C4-2B (cell line): ENCODE results near the gene OR3A3.

Experiments used
- ZFX ChIP-seq: fragments of 450-650 bp; IDR thresholded peaks from 2 replicates; pipeline ENCODE4 v1.6.1; 2017
- TF ChIP-seq, protein P1 (sequence below): fragments of 450-650 bp; conservative IDR thresholded peaks from 2 replicates; pipeline ENCODE4 v1.5.1; 2017; ENCODE audit warnings: mild to moderate bottlenecking

DNA sequence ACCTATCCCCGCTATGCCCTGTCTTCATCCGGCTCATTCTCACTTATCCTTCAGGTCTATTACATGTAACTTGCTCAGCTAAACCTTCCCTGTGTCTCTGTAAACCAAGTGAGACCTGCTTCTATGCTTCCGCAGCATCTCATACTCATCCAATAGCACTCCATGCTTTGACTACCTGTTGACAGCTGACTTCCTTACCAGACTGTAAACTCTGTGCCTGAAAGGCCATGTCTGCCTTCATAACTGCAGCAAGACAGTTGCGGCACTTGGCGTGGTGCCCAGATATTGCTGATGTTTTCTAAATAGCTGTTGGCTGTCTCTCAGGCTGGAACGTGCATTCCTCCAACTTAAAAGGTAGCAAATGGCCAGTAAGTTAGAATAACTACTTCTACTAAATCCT lies 11.1 kb upstream of the OR3A3 start:
- TF ChIP-seq, protein P1, sequence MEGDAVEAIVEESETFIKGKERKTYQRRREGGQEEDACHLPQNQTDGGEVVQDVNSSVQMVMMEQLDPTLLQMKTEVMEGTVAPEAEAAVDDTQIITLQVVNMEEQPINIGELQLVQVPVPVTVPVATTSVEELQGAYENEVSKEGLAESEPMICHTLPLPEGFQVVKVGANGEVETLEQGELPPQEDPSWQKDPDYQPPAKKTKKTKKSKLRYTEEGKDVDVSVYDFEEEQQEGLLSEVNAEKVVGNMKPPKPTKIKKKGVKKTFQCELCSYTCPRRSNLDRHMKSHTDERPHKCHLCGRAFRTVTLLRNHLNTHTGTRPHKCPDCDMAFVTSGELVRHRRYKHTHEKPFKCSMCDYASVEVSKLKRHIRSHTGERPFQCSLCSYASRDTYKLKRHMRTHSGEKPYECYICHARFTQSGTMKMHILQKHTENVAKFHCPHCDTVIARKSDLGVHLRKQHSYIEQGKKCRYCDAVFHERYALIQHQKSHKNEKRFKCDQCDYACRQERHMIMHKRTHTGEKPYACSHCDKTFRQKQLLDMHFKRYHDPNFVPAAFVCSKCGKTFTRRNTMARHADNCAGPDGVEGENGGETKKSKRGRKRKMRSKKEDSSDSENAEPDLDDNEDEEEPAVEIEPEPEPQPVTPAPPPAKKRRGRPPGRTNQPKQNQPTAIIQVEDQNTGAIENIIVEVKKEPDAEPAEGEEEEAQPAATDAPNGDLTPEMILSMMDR, result no peak
- no peak for TF ChIP-seq ZFX
